ENCODE data around the gene GALR1. TPM values are rescaled to one million over a fixed set of nuclear protein-coding genes. Genes with fewer than 3 reads are reported as not detected.

Gene GALR1
- polyA plus RNA-seq, 3 donors: not detected

DNA sequence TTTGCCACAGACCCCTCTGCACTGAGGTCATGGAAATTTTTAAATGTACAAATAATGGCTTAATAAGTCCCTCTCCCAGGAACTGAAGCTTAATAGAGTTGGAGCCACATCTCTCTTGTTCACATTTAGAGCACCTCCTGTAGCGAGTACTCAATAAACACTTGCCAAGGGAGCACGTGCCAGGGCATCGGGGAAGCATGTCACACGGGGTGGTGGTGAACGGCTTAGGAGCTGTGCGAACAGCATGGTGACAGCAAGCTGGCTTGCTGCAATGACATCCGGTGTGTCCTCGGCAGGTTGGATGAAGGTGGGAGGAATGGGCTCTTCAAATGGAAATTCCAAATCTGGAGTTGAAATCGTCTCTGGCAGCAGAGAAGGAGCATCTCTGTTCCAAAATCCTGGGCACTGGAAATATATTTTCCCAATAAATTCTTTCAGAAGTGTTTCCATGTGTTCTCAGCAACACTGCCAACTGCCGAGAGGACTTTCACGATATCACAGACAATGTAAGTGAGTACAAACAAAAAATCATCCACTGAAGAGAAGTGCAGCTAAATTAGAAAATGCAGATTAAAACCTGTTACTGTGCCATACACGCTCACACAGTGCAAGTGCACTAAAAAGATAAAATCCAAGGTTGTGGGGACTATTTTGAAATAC is 74.1 kb downstream of the GALR1 start:
- Mint-ChIP-seq H3K36me3 (no peaks in the 10 kb centered on the region), H3K4me3 (no peak overlapping the region)
- intact Hi-C loops (cut with micrococcal nuclease): no loop called here

More for the DNA sequence above, 74.1 kb downstream of the GALR1 start:
- TF ChIP-seq, protein P1, sequence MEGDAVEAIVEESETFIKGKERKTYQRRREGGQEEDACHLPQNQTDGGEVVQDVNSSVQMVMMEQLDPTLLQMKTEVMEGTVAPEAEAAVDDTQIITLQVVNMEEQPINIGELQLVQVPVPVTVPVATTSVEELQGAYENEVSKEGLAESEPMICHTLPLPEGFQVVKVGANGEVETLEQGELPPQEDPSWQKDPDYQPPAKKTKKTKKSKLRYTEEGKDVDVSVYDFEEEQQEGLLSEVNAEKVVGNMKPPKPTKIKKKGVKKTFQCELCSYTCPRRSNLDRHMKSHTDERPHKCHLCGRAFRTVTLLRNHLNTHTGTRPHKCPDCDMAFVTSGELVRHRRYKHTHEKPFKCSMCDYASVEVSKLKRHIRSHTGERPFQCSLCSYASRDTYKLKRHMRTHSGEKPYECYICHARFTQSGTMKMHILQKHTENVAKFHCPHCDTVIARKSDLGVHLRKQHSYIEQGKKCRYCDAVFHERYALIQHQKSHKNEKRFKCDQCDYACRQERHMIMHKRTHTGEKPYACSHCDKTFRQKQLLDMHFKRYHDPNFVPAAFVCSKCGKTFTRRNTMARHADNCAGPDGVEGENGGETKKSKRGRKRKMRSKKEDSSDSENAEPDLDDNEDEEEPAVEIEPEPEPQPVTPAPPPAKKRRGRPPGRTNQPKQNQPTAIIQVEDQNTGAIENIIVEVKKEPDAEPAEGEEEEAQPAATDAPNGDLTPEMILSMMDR (IDR thresholded peaks at IDR 0.05): no peak
- Histone ChIP-seq H3K9me3 (replicated peaks in 1 of 2; ENCODE audit: control insufficient read depth in 1 of 2, insufficient read depth in 1 of 2, low read length in 2 of 2) (no peaks in the 10 kb centered on the region), H3K79me2 (ENCODE audit: insufficient read depth, low read length) (no peaks in the 10 kb centered on the region), H4K20me1 (ENCODE audit: insufficient read depth, low read length) (no peaks in the 10 kb centered on the region), H3K4me2 (replicated peaks; ENCODE audit: extremely low read depth, low read length, poor library complexity, severe bottlenecking) (no peak overlapping the region), H3K36me3 (replicated peaks in 1 of 2; ENCODE audit: control insufficient read depth in 1 of 2, insufficient read depth in 2 of 2, low read length in 2 of 2) (no peaks in the 10 kb centered on the region), H3K27ac (ENCODE audit: low read depth in 1 of 2, low read length in 2 of 2) (no peak overlapping the region), H3K27me3 (ENCODE audit: control insufficient read depth in 2 of 2, insufficient read depth in 2 of 2, low read length in 2 of 2) (peaks cover 0 to 9% of the 10 kb centered on the region in 2 donors), H2AFZ (ENCODE audit: insufficient read depth, low read depth, low read length, poor library complexity, severe bottlenecking) (no peak overlapping the region), H3K4me1 (ENCODE audit: control insufficient read depth in 1 of 2, insufficient read depth in 2 of 2, low read length in 2 of 2) (no peaks in the 10 kb centered on the region), H3K9ac (ENCODE audit: insufficient read depth, low read length, poor library complexity, severe bottlenecking) (no peak overlapping the region), H3K4me3 (replicated peaks in 1 of 3; ENCODE audit: low read depth in 2 of 3, low read length in 3 of 3) (no peak overlapping the region)
- Mint-ChIP-seq H3K27me3 (ENCODE audit: low read depth in 3 of 3) (peaks cover 3 to 8% (median 4%) of the 10 kb centered on the region in 3 donors), H3K27ac (no peak overlapping the region), H3K9me3 (peaks cover 0 to 2% (median 0%) of the 10 kb centered on the region in 7 donors), H3K4me1 (no peaks in the 10 kb centered on the region)
- 91% methylated on average over 9 of the region's 12 CpGs for WGBS (ENCODE audit: insufficient coverage)
- DNase-seq: no peak

Other genes starting within 250 kb of the GALR1 start
- 10 to 100 TPM; 47.7 to 81.0 (median 50.4) TPM for gene MBP, start 117.1 kb upstream of the GALR1 start, polyA plus RNA-seq

Data from CD14-positive monocyte (primary cell).